C1 segment of cervical spinal cord (tissue), 14 donors: ENCODE measurements around the gene GJB5.
"Not testable (repeated sequence)": the region's sequence is repeated elsewhere in the genome, so short reads cannot be mapped to it uniquely, and the experiment has no call there.

Experiments
- DNase-seq, 14 donors: peaks; one replicate each; lab custom pipeline; 2025; lab: John Stamatoyannopoulos, UW

Gene GJB5

GRCh38 chr1:34745666-34746065 lies 9.2 kb upstream of the GJB5 start:
- no peak for DNase-seq

GRCh38 chr1:34746101-34746500 lies 8.7 kb upstream of the GJB5 start:
- no peak for DNase-seq

- DNase-seq = no peak
These were observed 7.8 kb upstream of the GJB5 start for GRCh38 chr1:34746785-34747637.

- DNase-seq = no peak
These were observed 7.3 kb upstream of the GJB5 start for GRCh38 chr1:34747638-34747941.

GRCh38 chr1:34749992-34750391 lies 4.9 kb upstream of the GJB5 start:
- DNase-seq = peak in 1 of 14 donors; percentile 58

GRCh38 chr1:34750610-34751009 lies 4.2 kb upstream of the GJB5 start:
- DNase-seq = peak in 1 of 14 donors; percentile 58

- DNase-seq = no peak
These were observed 1.7 kb upstream of the GJB5 start for GRCh38 chr1:34753163-34753562.

GRCh38 chr1:34755961-34756360 lies 1.1 kb downstream of the GJB5 start:
- DNase-seq = no peak

GRCh38 chr1:34757386-34757785 lies 2.5 kb downstream of the GJB5 start:
- DNase-seq = no peak

GRCh38 chr1:34758751-34759150 lies 3.9 kb downstream of the GJB5 start:
- DNase-seq = no peak

- DNase-seq = no peak
These were observed 4.9 kb downstream of the GJB5 start, which contains the start of gene GJB4 for GRCh38 chr1:34759503-34760357. Gene GJB4, plus strand, starts transcription at chr1:34759740. Its CDS starts 1,515 bp downstream, at chr1:34761255.

GRCh38 chr1:34761176-34761761 lies 6.4 kb downstream of the GJB5 start:
- no peak for DNase-seq

GRCh38 chr1:34761776-34762307 lies 7.0 kb downstream of the GJB5 start:
- DNase-seq = no peak

GRCh38 chr1:34762474-34763141 lies 7.8 kb downstream of the GJB5 start:
- DNase-seq = no peak

- DNase-seq = no peak
These were observed 8.4 kb downstream of the GJB5 start for GRCh38 chr1:34763142-34763781.

GRCh38 chr1:34768856-34769255 lies 14.0 kb downstream of the GJB5 start:
- no peak for DNase-seq

- no peak for DNase-seq
These were observed 16.2 kb downstream of the GJB5 start for GRCh38 chr1:34770891-34771504.

GRCh38 chr1:34771573-34772371 lies 16.9 kb downstream of the GJB5 start:
- no peak for DNase-seq

GRCh38 chr1:34773114-34773513 lies 18.3 kb downstream of the GJB5 start:
- not testable (repeated sequence) for DNase-seq

- DNase-seq = peak in 1 of 14 donors; percentile 4
These were observed 20.1 kb downstream of the GJB5 start for GRCh38 chr1:34774957-34775356.
